RWPE1 (cell line): ENCODE results near the gene SLC35G2.
"Not testable (repeated sequence)": the region's sequence is repeated elsewhere in the genome, so short reads cannot be mapped to it uniquely, and the experiment has no call there.

Experiments
- CTCF ChIA-PET: fragments of 350-600 bp; sonication (Branson Sonifier 250); formaldehyde crosslinking; extraction: SDS; loops from one replicate; lab custom pipeline; 2021; lab: Yijun Ruan, JAX
- POLR2A ChIA-PET: fragments of 400-600 bp; formaldehyde crosslinking; extraction: SDS; loops from one replicate; lab custom pipeline; 2020; ENCODE audit warnings: antibody characterized with exemption; ENCODE audit not compliant: low non-redundant PET; lab: Yijun Ruan, JAX
- DNase-seq: peaks from one replicate; pipeline ENCODE4 v3.0.0; 2012; ENCODE audit warnings: low spot score
- H3K27ac ChIP-seq: fragments of 450-650 bp; 2 replicates; pipeline ENCODE4 v1.5.1; 2017
- TF ChIP-seq, protein P1 (sequence below): fragments of 450-650 bp; conservative IDR thresholded peaks from 2 replicates; pipeline ENCODE4 v1.5.1; 2017; ENCODE audit warnings: low read depth, mild to moderate bottlenecking

Gene SLC35G2

DNA sequence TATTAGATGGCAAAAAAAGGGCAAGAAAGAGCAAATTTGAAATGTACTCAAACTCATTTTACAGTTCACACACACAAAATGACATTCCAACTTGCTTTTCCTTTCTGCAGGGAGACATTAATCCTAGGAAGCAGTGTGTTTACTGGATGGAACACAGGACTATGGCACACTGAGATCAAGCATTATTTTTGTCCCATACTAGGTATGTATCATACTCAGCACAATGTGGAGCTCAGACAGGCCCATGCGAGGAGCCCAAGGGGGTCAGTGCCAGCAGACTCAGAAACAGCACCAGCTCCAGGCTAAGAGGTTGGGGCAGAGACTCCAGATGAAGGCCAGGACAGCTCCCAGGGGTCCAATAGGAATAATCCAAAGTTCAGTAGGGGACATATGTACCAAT lies 30.8 kb upstream of the SLC35G2 start:
- ChIA-PET CTCF (no interaction called here), POLR2A (no interaction called here)
- H3K27ac ChIP-seq, result no peak overlapping the region
- no peak for DNase-seq
- TF ChIP-seq, protein P1, sequence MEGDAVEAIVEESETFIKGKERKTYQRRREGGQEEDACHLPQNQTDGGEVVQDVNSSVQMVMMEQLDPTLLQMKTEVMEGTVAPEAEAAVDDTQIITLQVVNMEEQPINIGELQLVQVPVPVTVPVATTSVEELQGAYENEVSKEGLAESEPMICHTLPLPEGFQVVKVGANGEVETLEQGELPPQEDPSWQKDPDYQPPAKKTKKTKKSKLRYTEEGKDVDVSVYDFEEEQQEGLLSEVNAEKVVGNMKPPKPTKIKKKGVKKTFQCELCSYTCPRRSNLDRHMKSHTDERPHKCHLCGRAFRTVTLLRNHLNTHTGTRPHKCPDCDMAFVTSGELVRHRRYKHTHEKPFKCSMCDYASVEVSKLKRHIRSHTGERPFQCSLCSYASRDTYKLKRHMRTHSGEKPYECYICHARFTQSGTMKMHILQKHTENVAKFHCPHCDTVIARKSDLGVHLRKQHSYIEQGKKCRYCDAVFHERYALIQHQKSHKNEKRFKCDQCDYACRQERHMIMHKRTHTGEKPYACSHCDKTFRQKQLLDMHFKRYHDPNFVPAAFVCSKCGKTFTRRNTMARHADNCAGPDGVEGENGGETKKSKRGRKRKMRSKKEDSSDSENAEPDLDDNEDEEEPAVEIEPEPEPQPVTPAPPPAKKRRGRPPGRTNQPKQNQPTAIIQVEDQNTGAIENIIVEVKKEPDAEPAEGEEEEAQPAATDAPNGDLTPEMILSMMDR, result no peak

GRCh38 chr3:136789976-136790375 lies 28.9 kb upstream of the SLC35G2 start:
- no peak overlapping the region for H3K27ac ChIP-seq
- no peak for DNase-seq
- CTCF ChIA-PET, result no interaction called here
- TF ChIP-seq, protein P1, result no peak
- POLR2A ChIA-PET, result no interaction called here

DNA sequence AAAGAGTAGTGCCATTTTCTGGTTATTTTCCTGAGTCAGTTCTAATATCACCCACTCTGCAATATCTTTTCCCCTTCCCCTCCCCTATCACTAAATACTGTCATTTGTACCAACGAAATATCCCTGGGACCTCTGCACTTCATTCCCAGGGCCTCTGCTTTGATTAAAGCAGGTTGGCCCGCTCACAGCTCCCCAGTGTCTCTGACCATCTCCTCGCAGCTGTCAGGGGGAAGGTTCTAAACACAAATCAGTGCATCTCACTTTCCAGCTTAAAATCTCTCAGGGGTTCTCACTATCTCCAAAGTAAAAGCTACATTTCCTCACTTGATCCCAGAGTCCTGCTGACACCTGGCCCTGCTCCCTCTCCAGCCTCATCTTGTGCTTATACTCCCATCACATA lies 28.1 kb upstream of the SLC35G2 start:
- TF ChIP-seq, protein P1, result no peak
- no peak for DNase-seq
- POLR2A ChIA-PET, result no interaction called here
- CTCF ChIA-PET, result no interaction called here
- H3K27ac ChIP-seq, result no peak overlapping the region

- ChIA-PET CTCF (interaction anchor here (0.6 kb wide), 1 partner anchor 11 kb away, joined by 3 read pairs; no protein-coding TSS in a partner anchor), POLR2A (no interaction called here)
- DNase-seq, result no peak
- no peak overlapping the region for H3K27ac ChIP-seq
- TF ChIP-seq, protein P1, result no peak
These were observed 26.2 kb upstream of the SLC35G2 start for GRCh38 chr3:136792556-136793330.

- CTCF ChIA-PET, POLR2A ChIA-PET, DNase-seq, H3K27ac ChIP-seq: not testable (repeated sequence)
These were observed 17.8 kb upstream of the SLC35G2 start for GRCh38 chr3:136801146-136801545.

DNA sequence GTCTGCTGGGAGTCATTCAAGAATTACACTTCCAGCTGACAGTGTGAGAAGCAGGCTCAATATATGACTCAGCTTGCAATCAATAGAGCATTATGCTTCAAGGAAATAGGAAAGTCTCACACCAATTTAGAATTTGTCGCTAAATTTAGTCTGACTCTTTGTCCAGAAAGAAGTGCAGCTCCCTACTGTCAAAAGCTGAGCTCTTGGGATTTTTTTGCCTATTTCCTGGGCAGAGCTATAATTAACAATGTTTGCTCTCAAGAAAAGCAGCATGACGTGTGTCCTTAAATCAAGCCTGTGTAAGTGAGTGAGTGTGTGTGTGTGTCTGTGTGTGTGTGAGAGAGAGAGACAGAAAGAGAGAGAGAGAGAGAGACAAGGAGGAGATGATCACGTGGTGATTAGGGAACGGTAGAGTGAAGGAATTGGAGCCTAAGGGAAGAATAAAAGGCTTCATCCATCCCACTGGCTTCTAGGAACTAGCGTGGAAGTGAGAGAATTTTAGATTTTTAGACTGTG lies 16.4 kb upstream of the SLC35G2 start:
- TF ChIP-seq, protein P1, result no peak
- POLR2A ChIA-PET, result no interaction called here
- H3K27ac ChIP-seq, result no peak overlapping the region
- CTCF ChIA-PET, result no interaction called here
- DNase-seq, result no peak

DNA sequence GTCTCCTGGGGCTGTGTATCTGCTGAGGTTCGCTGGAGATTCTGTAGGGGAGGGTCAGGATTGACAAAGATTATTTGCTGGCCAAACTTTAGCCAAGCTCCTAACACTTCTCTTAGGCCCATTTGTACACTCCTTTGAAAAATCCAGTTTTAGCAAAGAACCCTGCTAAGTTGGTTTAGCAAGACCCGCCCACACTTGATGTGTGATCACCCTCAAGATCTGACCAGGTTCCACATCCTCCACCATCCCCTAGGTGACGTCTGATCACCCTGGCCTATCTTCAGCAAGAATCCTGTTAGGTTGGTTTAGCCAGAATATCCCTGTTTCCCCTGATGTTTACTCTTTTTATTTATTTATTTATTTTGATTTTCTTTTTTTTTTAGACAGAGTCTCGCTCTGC lies 14.8 kb upstream of the SLC35G2 start:
- TF ChIP-seq, protein P1, result no peak
- CTCF ChIA-PET, result no interaction called here
- H3K27ac ChIP-seq, result no peak overlapping the region
- DNase-seq, result no peak
- POLR2A ChIA-PET, result no interaction called here
